Common myeloid progenitor, CD34-positive (primary cell): ENCODE measurements around the gene VWCE.

Experiments used
- CTCF ChIA-PET: fragments of 350-600 bp; sonication (Branson Sonifier 250); formaldehyde crosslinking; loops from one replicate; lab custom pipeline; 2021; ENCODE audit warnings: antibody characterized with exemption; lab: Charles Lee
- POLR2A ChIA-PET: fragments of 350-600 bp; sonication (Branson Sonifier 250); formaldehyde crosslinking; loops from one replicate; lab custom pipeline; 2021; ENCODE audit warnings: antibody characterized with exemption; lab: Charles Lee
- DNase-seq, 3 donors: peaks; one replicate each; pipeline versions ENCODE4 v3.0.0 to v3.0.0-alpha.2; 2013
- H3K27ac ChIP-seq, 2 experiments: 1 replicate in 1 of 2; 2 replicates in 1 of 2; pipeline ENCODE4 v1.7.0; 2013; ENCODE audit warnings: inconsistent platforms in 2 of 2, low read length in 2 of 2, mild to moderate bottlenecking in 2 of 2, low read depth in 1 of 2, moderate library complexity in 1 of 2; ENCODE audit not compliant: severe bottlenecking in 2 of 2, insufficient read depth in 1 of 2, poor library complexity in 1 of 2
- H3K27me3 ChIP-seq, 5 experiments: replicated peaks in 2 of 5; 1 replicate in 3 of 5; 2 replicates in 2 of 5; pipeline versions ENCODE4 v1.6.1 to v1.7.0; 2013; ENCODE audit warnings: low read length in 4 of 5, mild to moderate bottlenecking in 2 of 5, moderate library complexity in 2 of 5, inconsistent platforms in 1 of 5; ENCODE audit not compliant: insufficient read depth in 5 of 5, control insufficient read depth in 4 of 5
- H3K36me3 ChIP-seq, 4 experiments: 1 replicate in 2 of 4; 2 replicates in 2 of 4; pipeline versions ENCODE4 v1.6.1 to v1.7.0; 2013; ENCODE audit warnings: low read length in 3 of 4, control low read depth in 1 of 4, mild to moderate bottlenecking in 1 of 4; ENCODE audit not compliant: control insufficient read depth in 4 of 4, insufficient read depth in 4 of 4
- H3K4me1 ChIP-seq, 4 experiments: 1 replicate in 3 of 4; 2 replicates in 1 of 4; pipeline versions ENCODE4 v1.6.1 to v1.7.1; 2013; ENCODE audit warnings: low read length in 3 of 4, mild to moderate bottlenecking in 3 of 4, control low read depth in 1 of 4, inconsistent platforms in 1 of 4, moderate library complexity in 1 of 4; ENCODE audit not compliant: control insufficient read depth in 4 of 4, insufficient read depth in 4 of 4; ENCODE audit errors: control extremely low read depth in 1 of 4
- H3K4me3 ChIP-seq, 7 experiments: 1 replicate in 4 of 7; 2 replicates in 3 of 7; pipeline versions ENCODE4 v1.5.1 to v1.7.0; 2013; ENCODE audit warnings: mild to moderate bottlenecking in 7 of 7, low read length in 6 of 7, moderate library complexity in 6 of 7, inconsistent platforms in 2 of 7, low read depth in 2 of 7, control low read depth in 1 of 7; ENCODE audit not compliant: insufficient read depth in 4 of 7, control insufficient read depth in 1 of 7; ENCODE audit errors: extremely low read depth in 1 of 7
- H3K9me3 ChIP-seq, 5 experiments: 1 replicate in 4 of 5; 2 replicates in 1 of 5; pipeline versions ENCODE4 v1.6.1 to v1.7.1; 2013; ENCODE audit warnings: low read length in 4 of 5, mild to moderate bottlenecking in 2 of 5, inconsistent platforms in 1 of 5, low read depth in 1 of 5, moderate library complexity in 1 of 5; ENCODE audit not compliant: control insufficient read depth in 4 of 5, insufficient read depth in 2 of 5; ENCODE audit errors: control extremely low read depth in 1 of 5
- WGBS: methylation state at CpG from one replicate; pipeline ENCODE4 v1.1.5; 2013; ENCODE audit not compliant: insufficient coverage; 5-methylcytosine and 5-hydroxymethylcytosine counted together

The VWCE gene

GRCh38 chr11:61338783-61339489, 43.8 kb upstream of the VWCE start:
- Histone ChIP-seq H3K27me3 (no peaks in the 10 kb centered on the region), H3K9me3 (no peaks in the 10 kb centered on the region), H3K4me3 (no peak overlapping the region), H3K36me3 (peaks cover 2 to 43% (median 26%) of the 10 kb centered on the region in 4 experiments), H3K4me1 (peaks cover 0 to 26% (median 7%) of the 10 kb centered on the region in 4 experiments), H3K27ac (no peak overlapping the region)
- POLR2A ChIA-PET: no interaction called here
- no peak for DNase-seq
- CTCF ChIA-PET: interaction anchor here (1.0 to 10.5 kb wide), 5 partner anchors 11 to 96 kb away, joined by 4 to 341 read pairs (median 6); partner anchors contain the start of genes CYB561A3, TMEM138 and TMEM216
- 96% methylated on average over 17 of the region's 26 CpGs for WGBS

- WGBS: 96% methylated on average over 13 of the region's 15 CpGs
- no peak overlapping the region for H3K4me3 ChIP-seq
- H3K36me3 ChIP-seq: peaks cover 0 to 33% (median 20%) of the 10 kb centered on the region in 4 experiments
- DNase-seq: no peak
- H3K27me3 ChIP-seq: no peaks in the 10 kb centered on the region
- ChIA-PET POLR2A (interaction anchor here (0.5 kb wide), 1 partner anchor 18 kb away, joined by 3 read pairs; no protein-coding TSS in a partner anchor), CTCF (interaction anchor here (0.6 to 10.5 kb wide), 6 partner anchors 10 to 97 kb away, joined by 3 to 341 read pairs (median 5); partner anchors contain the start of genes CYB561A3, TMEM138 and TMEM216)
- H3K4me1 ChIP-seq: peaks cover 0 to 33% (median 13%) of the 10 kb centered on the region in 4 experiments
- H3K27ac ChIP-seq: no peak overlapping the region
- no peaks in the 10 kb centered on the region for H3K9me3 ChIP-seq
These were observed 42.8 kb upstream of the VWCE start for GRCh38 chr11:61337706-61338470.

- H3K9me3 ChIP-seq: no peaks in the 10 kb centered on the region
- DNase-seq: peak; percentile 80 to 89 (median 85)
- H3K36me3 ChIP-seq: peaks cover 0 to 21% (median 14%) of the 10 kb centered on the region in 4 experiments
- 31% methylated on average over 7 of the region's 8 CpGs for WGBS
- H3K4me3 ChIP-seq: no peak overlapping the region
- H3K27me3 ChIP-seq: no peaks in the 10 kb centered on the region
- H3K27ac ChIP-seq: no peak overlapping the region
- ChIA-PET POLR2A (interaction anchor here (0.7 to 1.4 kb wide), 3 partner anchors 44 to 53 kb away, joined by 3 to 4 read pairs (median 4); no protein-coding TSS in a partner anchor), CTCF (interaction anchor here (0.7 to 10.5 kb wide), 20 partner anchors 9 to 181 kb away, joined by 3 to 341 read pairs (median 5); partner anchors contain the start of genes CYB561A3, TMEM138, TMEM216 and VWCE)
- H3K4me1 ChIP-seq: peaks cover 4 to 45% (median 27%) of the 10 kb centered on the region in 4 experiments
These were observed 41.2 kb upstream of the VWCE start for GRCh38 chr11:61336171-61336935.

GRCh38 chr11:61335355-61335710, 40.2 kb upstream of the VWCE start:
- Histone ChIP-seq H3K27me3 (no peaks in the 10 kb centered on the region), H3K4me1 (peaks cover 4 to 50% (median 31%) of the 10 kb centered on the region in 4 experiments), H3K9me3 (no peaks in the 10 kb centered on the region), H3K27ac (peak overlapping the region in 1 of 2 experiments; percentile 36), H3K4me3 (no peak overlapping the region), H3K36me3 (peaks cover 0 to 14% (median 13%) of the 10 kb centered on the region in 4 experiments)
- ChIA-PET POLR2A (no interaction called here), CTCF (interaction anchor here (1.0 to 10.5 kb wide), 10 partner anchors 8 to 112 kb away, joined by 3 to 341 read pairs (median 9); partner anchors contain the start of genes CYB561A3, TMEM138, TMEM216 and VWCE)
- no peak for DNase-seq
- WGBS: no CpG with 5 or more reads among the region's 1 CpG

- Histone ChIP-seq H3K4me1 (peaks cover 4 to 50% (median 31%) of the 10 kb centered on the region in 4 experiments), H3K27me3 (no peaks in the 10 kb centered on the region), H3K9me3 (no peaks in the 10 kb centered on the region), H3K36me3 (peaks cover 0 to 20% (median 16%) of the 10 kb centered on the region in 4 experiments), H3K27ac (peak overlapping the region in 1 of 2 experiments; percentile 39), H3K4me3 (no peak overlapping the region)
- POLR2A ChIA-PET: no interaction called here
- 96% methylated on average over 13 of the region's 16 CpGs for WGBS
- no peak for DNase-seq
- CTCF ChIA-PET: interaction anchor here (1.0 to 10.5 kb wide), 7 partner anchors 24 to 104 kb away, joined by 3 to 341 read pairs (median 10); partner anchors contain the start of genes CYB561A3, TMEM138, TMEM216 and VWCE
These were observed 39.6 kb upstream of the VWCE start for GRCh38 chr11:61334434-61335354.
